IMR-90 (cell line): ENCODE data around the gene PTS. TPM values are rescaled to one million over a fixed set of nuclear protein-coding genes. Genes with fewer than 3 reads are reported as not detected.

ENCODE experiments used
- ATAC-seq: fragments of 200-7000 bp; cut with Tn5 transposase; 2 replicates; pipeline ENCODE4 v1.9.1; 2020; ENCODE audit warnings: low read depth, mild to moderate bottlenecking, moderate library complexity
- BruUV-seq: library from RNA; stranded (reverse); fragments of 400-500 nt; replicated peaks from 2 replicates; lab custom pipeline; 2021; lab: Mats Ljungman, UMichigan
- CTCF ChIA-PET: fragments of 300-600 bp; formaldehyde crosslinking; extraction: SDS; loops from one replicate; lab custom pipeline; 2021; ENCODE audit warnings: antibody characterized with exemption; lab: Yijun Ruan, JAX
- POLR2A ChIA-PET: fragments of 300-600 bp; sonication (Branson Sonifier 250); formaldehyde crosslinking; loops from one replicate; lab custom pipeline; 2022; ENCODE audit warnings: antibody characterized with exemption; ENCODE audit not compliant: unreplicated experiment; lab: Charles Lee
- DNase-seq: peaks from one replicate; pipeline ENCODE4 v3.0.0; 2013
- H2AFZ ChIP-seq: replicated peaks from 2 replicates; pipeline ENCODE3; 2013; ENCODE audit warnings: low read length, mild to moderate bottlenecking; ENCODE audit not compliant: poor library complexity
- H2AK5ac ChIP-seq: 2 replicates; pipeline ENCODE4 v1.6.1; 2013; ENCODE audit warnings: low read depth, low read length, inconsistent platforms
- H2AK9ac ChIP-seq: replicated peaks from 2 replicates; pipeline ENCODE3; 2013; ENCODE audit warnings: mild to moderate bottlenecking, low read depth, low read length, moderate library complexity; ENCODE audit not compliant: poor library complexity
- H2BK120ac ChIP-seq: 2 replicates; pipeline ENCODE4 v1.6.1; 2013; ENCODE audit warnings: low read depth, low read length, inconsistent platforms
- H2BK15ac ChIP-seq: 3 replicates; pipeline ENCODE4 v1.6.1; 2013; ENCODE audit warnings: low read depth, low read length, inconsistent platforms
- H2BK20ac ChIP-seq: 2 replicates; pipeline ENCODE4 v1.6.1; 2013; ENCODE audit warnings: low read depth, mild to moderate bottlenecking, inconsistent platforms, low read length, moderate library complexity
- H2BK5ac ChIP-seq: 2 replicates; pipeline ENCODE4 v1.6.1; 2013; ENCODE audit warnings: mild to moderate bottlenecking, low read depth, low read length, inconsistent platforms; ENCODE audit not compliant: poor library complexity, severe bottlenecking
- H3K14ac ChIP-seq: replicated peaks from 2 replicates; pipeline ENCODE4 v1.6.1; 2013; ENCODE audit warnings: low read depth, low read length, inconsistent platforms
- H3K18ac ChIP-seq: 2 replicates; pipeline ENCODE4 v1.6.1; 2013; ENCODE audit warnings: low read depth, low read length, control low read depth
- H3K23ac ChIP-seq: 2 replicates; pipeline ENCODE4 v1.6.1; 2013; ENCODE audit warnings: low read depth, low read length, inconsistent platforms
- H3K27ac ChIP-seq: 2 replicates; pipeline ENCODE4 v1.5.1; 2013; ENCODE audit warnings: mild to moderate bottlenecking, control low read depth, low read length; ENCODE audit not compliant: insufficient read depth
- H3K27me3 ChIP-seq: 2 replicates; pipeline ENCODE4 v1.6.1; 2013; ENCODE audit warnings: low read length; ENCODE audit not compliant: control insufficient read depth, insufficient read depth
- H3K36me3 ChIP-seq: 2 replicates; pipeline ENCODE4 v1.6.1; 2013; ENCODE audit warnings: low read length, mixed read lengths; ENCODE audit not compliant: control insufficient read depth, insufficient read depth
- H3K4ac ChIP-seq: 2 replicates; pipeline ENCODE4 v1.6.1; 2013; ENCODE audit warnings: low read depth, low read length, inconsistent platforms
- H3K4me1 ChIP-seq: 2 replicates; pipeline ENCODE4 v1.6.1; 2013; ENCODE audit warnings: low read length, mixed read lengths; ENCODE audit not compliant: control insufficient read depth, insufficient read depth
- H3K4me2 ChIP-seq: 2 replicates; pipeline ENCODE4 v1.6.1; 2013; ENCODE audit warnings: low read depth, mild to moderate bottlenecking, control low read depth, low read length, moderate library complexity
- H3K4me3 ChIP-seq: 2 replicates; pipeline ENCODE4 v1.5.1; 2013; ENCODE audit warnings: low read depth, mild to moderate bottlenecking, control low read depth, low read length, moderate library complexity; ENCODE audit not compliant: insufficient read depth
- H3K56ac ChIP-seq: 2 replicates; pipeline ENCODE4 v1.6.1; 2013; ENCODE audit warnings: low read length, inconsistent platforms; ENCODE audit not compliant: insufficient read depth; ENCODE audit errors: extremely low read depth
- H3K79me1 ChIP-seq, 2 experiments: 2 replicates each; pipeline ENCODE4 v1.6.1; 2013; ENCODE audit warnings: low read length in 2 of 2, inconsistent platforms in 1 of 2, low read depth in 1 of 2
- H3K9ac ChIP-seq: 2 replicates; pipeline ENCODE4 v1.6.1; 2013; ENCODE audit warnings: low read depth, low read length, control low read depth
- H3K9me1 ChIP-seq: 2 replicates; pipeline ENCODE4 v1.6.1; 2013; ENCODE audit warnings: low read length, inconsistent platforms; ENCODE audit not compliant: insufficient read depth
- H3K9me3 ChIP-seq: 2 replicates; pipeline ENCODE4 v1.6.1; 2013; ENCODE audit warnings: low read length; ENCODE audit not compliant: control insufficient read depth, insufficient read depth
- H4K20me1 ChIP-seq: 2 replicates; pipeline ENCODE4 v1.6.1; 2013; ENCODE audit warnings: low read length, inconsistent platforms; ENCODE audit not compliant: insufficient read depth
- H4K5ac ChIP-seq: 2 replicates; pipeline ENCODE4 v1.6.1; 2013; ENCODE audit warnings: mild to moderate bottlenecking, low read depth, low read length, control low read depth
- H4K8ac ChIP-seq, 2 experiments: 2 replicates each; pipeline ENCODE4 v1.6.1; 2013; ENCODE audit warnings: low read depth in 2 of 2, low read length in 2 of 2, control low read depth in 1 of 2, inconsistent platforms in 1 of 2
- H4K91ac ChIP-seq: 2 replicates; pipeline ENCODE4 v1.6.1; 2013; ENCODE audit warnings: low read depth, low read length, inconsistent platforms; ENCODE audit not compliant: insufficient read depth
- CTCF ChIP-seq: conservative IDR thresholded peaks from 2 replicates; pipeline ENCODE4 v1.5.1; 2012; ENCODE audit warnings: mild to moderate bottlenecking, low read depth, low read length, improper control_type of control experiment
- RAD21 ChIP-seq: IDR thresholded peaks from 2 replicates; pipeline ENCODE4 v1.6.1; 2012; ENCODE audit warnings: low read length, improper control_type of control experiment
- RCOR1 ChIP-seq: IDR thresholded peaks from 2 replicates; pipeline ENCODE4 v1.6.1; 2012; ENCODE audit warnings: mild to moderate bottlenecking, low read length, improper control_type of control experiment; ENCODE audit not compliant: insufficient replicate concordance
- SMC3 ChIP-seq: fragments of 150-350 bp; IDR thresholded peaks from 2 replicates; pipeline ENCODE4 v1.6.1; 2016; ENCODE audit warnings: low read depth, mild to moderate bottlenecking, antibody characterized with exemption, low read length, moderate library complexity
- WGBS, 2 experiments: methylation state at CpG; one replicate each; pipeline versions ENCODE4 v1.1.5 to v1.1.7; 2013; ENCODE audit warnings: missing lambda C conversion rate in 2 of 2; ENCODE audit not compliant: insufficient read length in 1 of 2; ENCODE audit errors: extremely low coverage in 2 of 2; 5-methylcytosine and 5-hydroxymethylcytosine counted together
- dilution Hi-C: fragments of 300-500 bp; cut with HindIII; formaldehyde crosslinking; loops from one replicate; pipeline ENCODE4 v1.14.3; 2018; ENCODE audit warnings: low sequenced_read_pairs; ENCODE audit not compliant: unreplicated experiment
- in situ Hi-C: fragments of 300-500 bp; cut with MboI; formaldehyde crosslinking; loops from 3 replicates; pipeline ENCODE4 v1.14.3; 2019; ENCODE audit warnings: low sequenced_read_pairs, inconsistent platforms, mixed read lengths
- intact Hi-C: fragments of 100-400 bp; cut with micrococcal nuclease; formaldehyde crosslinking; loops from 2 replicates; pipeline ENCODE4 v1.10.0; 2022
- polyA plus RNA-seq, 3 experiments: library from polyadenylated mRNA; depleted of rRNA; stranded (reverse); fragments of >200 nt; gene quantifications; 2 replicates each; pipeline ENCODE4 v1.2.3, GENCODE V29; 2012; ENCODE audit warnings: low replicate concordance in 1 of 3
- total RNA-seq: library from RNA; depleted of rRNA; stranded (reverse); fragments of >200 nt; gene quantifications from 2 replicates; pipeline ENCODE4 v1.2.3, GENCODE V29; 2012

Gene PTS
- total and polyA plus RNA-seq, 2 of the 4 experiments (the other 2 are of a cell fraction) = 21.0 to 51.8 TPM

DNA sequence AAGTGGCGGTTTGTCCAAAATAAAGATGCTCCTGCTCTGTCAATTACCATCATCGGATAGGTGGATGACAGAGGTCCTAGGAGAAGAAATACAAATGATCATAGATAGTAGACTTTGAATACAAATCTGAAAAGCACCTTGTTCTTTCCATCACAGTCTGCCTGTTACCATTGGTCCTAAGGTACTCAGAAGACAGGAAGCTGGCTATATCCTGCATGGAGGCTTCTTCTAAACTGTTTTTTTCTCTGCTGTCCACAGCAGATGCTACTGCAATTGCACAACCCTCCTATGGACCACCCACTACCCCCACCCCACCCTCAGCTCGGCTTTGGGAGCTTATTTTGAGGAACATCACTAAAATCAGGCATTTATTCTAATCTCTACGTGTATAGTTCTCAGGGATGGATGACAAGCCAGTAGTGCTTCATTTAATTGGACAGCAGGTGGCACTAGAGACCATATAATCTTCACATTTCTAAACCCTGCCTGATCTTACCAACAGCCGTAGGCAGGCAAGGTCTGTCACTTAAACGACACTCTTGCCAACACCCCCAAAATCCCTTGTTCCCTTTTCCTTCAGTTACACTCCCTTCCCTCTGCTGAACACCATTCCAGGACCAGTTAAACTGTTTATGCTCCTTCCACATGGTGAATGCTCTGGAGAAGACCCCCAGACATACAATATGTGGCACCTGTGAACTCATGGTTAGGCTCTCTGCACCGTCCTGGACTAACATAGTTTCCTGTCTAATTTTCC is 6.6 kb upstream of the PTS start:
- H2BK15ac ChIP-seq = no peak overlapping the region
- no peak overlapping the region for H2AFZ ChIP-seq
- peak overlapping the region; percentile 74; the same call in 1 of the 2 replicates for H2BK20ac ChIP-seq
- peak; percentile 96 for TF ChIP-seq SMC3
- TF ChIP-seq RAD21 = peak; percentile 92
- no peak for TF ChIP-seq RCOR1
- TF ChIP-seq CTCF = peak; percentile 90
- H4K5ac ChIP-seq = peak overlapping the region; percentile 11; the same call in 1 of the 2 replicates
- H3K18ac ChIP-seq = no peak overlapping the region; the same call in 1 of the 2 replicates
- no peak overlapping the region for H3K27ac ChIP-seq
- H2AK5ac ChIP-seq = no peak overlapping the region; the same call in 1 of the 2 replicates
- H3K79me1 ChIP-seq = no peaks in the 10 kb centered on the region
- no peak overlapping the region for H3K23ac ChIP-seq
- intact Hi-C loops (loop anchor here (1.0 to 10.0 kb wide), 8 partner anchors 61 to 1515 kb away; partner anchors contain the start of genes ALG9, CFAP68 and FDXACB1), dilution Hi-C loops (no loop called here), in situ Hi-C loops (loop anchor here (5.0 to 25.0 kb wide), 4 partner anchors 63 to 1318 kb away; no protein-coding TSS in a partner anchor)
- peak overlapping the region in 1 of 2 experiments; percentile 49; a peak in 1 of 4 replicates for H4K8ac ChIP-seq
- peak overlapping the region; percentile 47; the same call in 1 of the 2 replicates for H2BK120ac ChIP-seq
- no TSS peak for BruUV-seq
- no peak overlapping the region for H3K14ac ChIP-seq
- no peak overlapping the region for H3K4ac ChIP-seq
- no peak overlapping the region for H2BK5ac ChIP-seq
- no peaks in the 10 kb centered on the region for H4K20me1 ChIP-seq
- peak; percentile 84 for ATAC-seq
- peaks cover 9% of the 10 kb centered on the region for H3K9me1 ChIP-seq
- no peak overlapping the region for H2AK9ac ChIP-seq
- no peak overlapping the region for H3K4me3 ChIP-seq
- 31% methylated on average over 3 of the region's 7 CpGs; no CpG with 5 or more reads in 1 of the 2 experiments for WGBS, 2 experiments
- DNase-seq = peak; percentile 81
- H3K36me3 ChIP-seq = no peaks in the 10 kb centered on the region
- no peak overlapping the region for H4K91ac ChIP-seq
- no peak overlapping the region for H3K56ac ChIP-seq
- ChIA-PET POLR2A (no interaction called here), CTCF (interaction anchor here (0.6 to 3.3 kb wide), 7 partner anchors 22 to 369 kb away, joined by 3 to 64 read pairs (median 3); no protein-coding TSS in a partner anchor)
- no peaks in the 10 kb centered on the region for H3K27me3 ChIP-seq
- H3K4me1 ChIP-seq = peaks cover 19% of the 10 kb centered on the region
- no peak overlapping the region for H3K9ac ChIP-seq
- H3K9me3 ChIP-seq = no peaks in the 10 kb centered on the region
- no peak overlapping the region for H3K4me2 ChIP-seq
